MM.1S (cell line): Measurements from ENCODE around the gene SLC1A2.

Experiments
- DNase-seq: peaks from one replicate; pipeline ENCODE4 v3.0.0-alpha.2; 2015
- H2AFZ ChIP-seq: fragments of 300-600 bp; sonication (generic); 2 replicates; pipeline ENCODE4 v1.6.0; 2016; ENCODE audit warnings: antibody characterized with exemption, low read length
- H3F3A ChIP-seq: fragments of 300-600 bp; sonication (generic); 2 replicates; pipeline ENCODE4 v1.6.1; 2016; ENCODE audit warnings: mild to moderate bottlenecking, antibody characterized with exemption, low read length, moderate library complexity, mixed read lengths; ENCODE audit not compliant: insufficient read depth
- H3K27ac ChIP-seq: fragments of 300-600 bp; sonication (generic); 2 replicates; pipeline ENCODE4 v1.5.1; 2016; ENCODE audit warnings: mild to moderate bottlenecking, low read length
- H3K27me3 ChIP-seq: fragments of 300-600 bp; sonication (generic); replicated peaks from 2 replicates; pipeline ENCODE4 v1.6.0; 2016; ENCODE audit warnings: low read length; ENCODE audit not compliant: insufficient read depth
- H3K36me3 ChIP-seq: fragments of 300-600 bp; sonication (generic); replicated peaks from 2 replicates; pipeline ENCODE4 v1.6.1; 2016; ENCODE audit warnings: mild to moderate bottlenecking, low read length, mixed read lengths; ENCODE audit not compliant: insufficient read depth
- H3K4me1 ChIP-seq: fragments of 300-600 bp; sonication (generic); 2 replicates; pipeline ENCODE4 v1.6.1; 2016; ENCODE audit warnings: low read length, mixed read lengths
- H3K4me2 ChIP-seq: fragments of 300-600 bp; sonication (generic); 2 replicates; pipeline ENCODE4 v1.6.0; 2016; ENCODE audit warnings: low read depth, low read length
- H3K4me3 ChIP-seq: fragments of 300-600 bp; sonication (generic); 2 replicates; pipeline ENCODE4 v1.5.1; 2016; ENCODE audit warnings: low read length, mixed read lengths
- H3K79me2 ChIP-seq: fragments of 300-600 bp; sonication (generic); 2 replicates; pipeline ENCODE4 v1.6.1; 2016; ENCODE audit warnings: mixed run types, low read length, mixed read lengths
- H3K9ac ChIP-seq: fragments of 300-600 bp; sonication (generic); 2 replicates; pipeline ENCODE4 v1.6.1; 2016; ENCODE audit warnings: low read length, mixed read lengths
- H3K9me2 ChIP-seq: fragments of 300-600 bp; sonication (generic); replicated peaks from 2 replicates; pipeline ENCODE4 v1.6.1; 2016; ENCODE audit warnings: mild to moderate bottlenecking, low read length, mixed read lengths; ENCODE audit not compliant: insufficient read depth
- H3K9me3 ChIP-seq: fragments of 300-600 bp; sonication (generic); replicated peaks from 2 replicates; pipeline ENCODE4 v1.6.1; 2016; ENCODE audit warnings: mild to moderate bottlenecking, low read length, mixed read lengths; ENCODE audit not compliant: insufficient read depth
- H4K20me1 ChIP-seq: fragments of 300-600 bp; sonication (generic); 2 replicates; pipeline ENCODE4 v1.6.1; 2016; ENCODE audit warnings: mild to moderate bottlenecking, low read length, moderate library complexity, mixed read lengths; ENCODE audit not compliant: insufficient read depth
- CTCF ChIP-seq: fragments of 300-600 bp; sonication (generic); IDR thresholded peaks from 2 replicates; pipeline ENCODE4 v1.5.1; 2016; ENCODE audit warnings: antibody characterized with exemption, low read length, mixed read lengths
- EZH2 ChIP-seq: fragments of 300-600 bp; sonication (generic); optimal IDR thresholded peaks from 2 replicates; pipeline ENCODE3; 2017; ENCODE audit warnings: low read depth, mild to moderate bottlenecking, antibody characterized with exemption, low read length, mixed read lengths
- EZH2phosphoT487 ChIP-seq: fragments of 300-600 bp; sonication (generic); IDR thresholded peaks from 2 replicates; pipeline ENCODE4 v1.6.1; 2018; ENCODE audit warnings: antibody characterized with exemption, low read length

The SLC1A2 gene

GRCh38 chr11:35267504-35267903, 151.9 kb downstream of the SLC1A2 start:
- TF ChIP-seq EZH2: no peak
- TF ChIP-seq CTCF: no peak
- no peak for TF ChIP-seq EZH2phosphoT487
- Histone ChIP-seq H3K9ac (no peak overlapping the region), H3K4me2 (no peak overlapping the region), H3K4me1 (peaks cover 8% of the 10 kb centered on the region), H3K36me3 (no peaks in the 10 kb centered on the region), H3K79me2 (no peaks in the 10 kb centered on the region), H3K4me3 (no peak overlapping the region), H3K9me3 (no peaks in the 10 kb centered on the region), H2AFZ (no peak overlapping the region), H4K20me1 (no peaks in the 10 kb centered on the region), H3K27ac (no peak overlapping the region), H3K9me2 (no peaks in the 10 kb centered on the region), H3K27me3 (no peaks in the 10 kb centered on the region), H3F3A (peaks cover 9% of the 10 kb centered on the region)
- no peak for DNase-seq

- H3K9me3 ChIP-seq: no peaks in the 10 kb centered on the region
- no peaks in the 10 kb centered on the region for H3K79me2 ChIP-seq
- H3K9ac ChIP-seq: no peak overlapping the region
- no peak for DNase-seq
- no peak overlapping the region for H2AFZ ChIP-seq
- no peaks in the 10 kb centered on the region for H3K4me1 ChIP-seq
- no peaks in the 10 kb centered on the region for H4K20me1 ChIP-seq
- no peaks in the 10 kb centered on the region for H3K9me2 ChIP-seq
- H3K27me3 ChIP-seq: no peaks in the 10 kb centered on the region
- TF ChIP-seq EZH2 (no peak), EZH2phosphoT487 (no peak), CTCF (no peak)
- no peaks in the 10 kb centered on the region for H3K36me3 ChIP-seq
- no peak overlapping the region for H3K27ac ChIP-seq
- no peaks in the 10 kb centered on the region for H3F3A ChIP-seq
- no peak overlapping the region for H3K4me2 ChIP-seq
- H3K4me3 ChIP-seq: no peak overlapping the region
Measured at GRCh38 chr11:35265755-35266454, 153.5 kb downstream of the SLC1A2 start.

- Histone ChIP-seq H3K27me3 (no peaks in the 10 kb centered on the region), H3K27ac (no peak overlapping the region), H3K36me3 (no peaks in the 10 kb centered on the region), H3K9me2 (no peaks in the 10 kb centered on the region), H3K79me2 (no peaks in the 10 kb centered on the region), H3K4me3 (no peak overlapping the region), H3K9ac (no peak overlapping the region), H3F3A (peaks cover 1% of the 10 kb centered on the region; the same call in 1 of the 2 replicates), H2AFZ (no peak overlapping the region), H3K4me2 (no peak overlapping the region), H3K4me1 (peaks cover 3% of the 10 kb centered on the region; the same call in 1 of the 2 replicates), H3K9me3 (no peaks in the 10 kb centered on the region), H4K20me1 (no peaks in the 10 kb centered on the region)
- no peak for TF ChIP-seq EZH2phosphoT487
- TF ChIP-seq CTCF: no peak
- no peak for DNase-seq
Measured at GRCh38 chr11:35262735-35263134, 156.6 kb downstream of the SLC1A2 start.
